Measurements from ENCODE around the gene RHBDD2. TPM values are rescaled to one million over a fixed set of nuclear protein-coding genes. Genes with fewer than 3 reads are reported as not detected.
"Not testable (repeated sequence)": the region's sequence is repeated elsewhere in the genome, so short reads cannot be mapped to it uniquely, and the experiment has no call there.

The RHBDD2 gene
- 19.1 TPM for total RNA-seq
- long read RNA-seq, transcript RHBDD2-202 (5 exons, 1,878 nt): minor isoform, 7 of 57 reads
- long read RNA-seq, transcript RHBDD2-201 (4 exons, 1,802 nt): major isoform, 47 of 57 reads
- long read RNA-seq, partial matches to known transcripts: 2 of 57 reads
- long read RNA-seq, other reads (novel, unspliced or antisense): 0 of 57 reads

DNA sequence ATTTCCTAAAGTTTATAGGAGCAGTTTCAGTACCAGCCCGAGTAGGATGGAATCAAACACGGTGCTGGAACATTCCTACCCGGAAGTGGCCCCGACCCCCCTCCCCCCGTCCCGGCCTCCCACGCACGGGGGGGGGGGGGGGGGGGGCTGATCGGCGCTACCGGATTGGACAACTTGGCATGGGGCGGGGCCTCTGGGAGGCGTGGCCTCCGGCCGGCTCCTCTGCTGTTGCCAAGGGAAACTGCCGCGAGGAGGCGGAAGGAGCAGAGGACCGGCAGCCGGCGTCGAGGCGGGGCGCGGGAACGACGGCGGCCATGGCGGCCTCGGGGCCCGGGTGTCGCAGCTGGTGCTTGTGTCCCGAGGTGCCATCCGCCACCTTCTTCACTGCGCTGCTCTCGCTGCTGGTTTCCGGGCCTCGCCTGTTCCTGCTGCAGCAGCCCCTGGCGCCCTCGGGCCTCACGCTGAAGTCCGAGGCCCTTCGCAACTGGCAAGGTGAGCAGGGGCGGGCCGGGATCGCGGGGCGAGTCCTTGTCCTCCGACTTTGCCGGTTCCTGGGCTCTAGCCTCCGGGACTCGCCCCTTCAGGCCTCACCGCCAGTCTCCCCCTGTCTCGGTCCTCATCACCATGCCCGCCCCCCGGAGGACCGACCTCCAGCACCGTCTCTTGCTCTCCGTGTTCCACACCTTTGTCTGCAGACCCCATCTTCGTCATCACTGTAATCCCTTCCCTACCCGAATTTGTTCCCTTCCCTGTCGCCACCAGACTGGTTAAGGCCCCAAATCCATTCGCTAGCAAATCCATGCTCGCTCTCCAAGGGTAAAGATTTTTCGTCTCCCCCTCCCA, at the start of gene RHBDD2:
TSS of gene RHBDD2 (plus strand) at position 266 of the 843 bp plus-strand sequence. CDS start at position 315, 49 bp downstream.
- intact Hi-C loops (cut with micrococcal nuclease): no loop called here
- H3K4me1 ChIP-seq: peaks cover 30% of the 10 kb centered on the region
- DNase-seq: peak; percentile 97
- H3K27ac ChIP-seq (replicated peaks): peak within 1 kb of the TSS; percentile 86
- peak within 1 kb of the TSS; percentile 95 for H3K4me3 ChIP-seq
- no peaks in the 10 kb centered on the region for H3K9me3 ChIP-seq (replicated peaks)
- TF ChIP-seq, protein P1, sequence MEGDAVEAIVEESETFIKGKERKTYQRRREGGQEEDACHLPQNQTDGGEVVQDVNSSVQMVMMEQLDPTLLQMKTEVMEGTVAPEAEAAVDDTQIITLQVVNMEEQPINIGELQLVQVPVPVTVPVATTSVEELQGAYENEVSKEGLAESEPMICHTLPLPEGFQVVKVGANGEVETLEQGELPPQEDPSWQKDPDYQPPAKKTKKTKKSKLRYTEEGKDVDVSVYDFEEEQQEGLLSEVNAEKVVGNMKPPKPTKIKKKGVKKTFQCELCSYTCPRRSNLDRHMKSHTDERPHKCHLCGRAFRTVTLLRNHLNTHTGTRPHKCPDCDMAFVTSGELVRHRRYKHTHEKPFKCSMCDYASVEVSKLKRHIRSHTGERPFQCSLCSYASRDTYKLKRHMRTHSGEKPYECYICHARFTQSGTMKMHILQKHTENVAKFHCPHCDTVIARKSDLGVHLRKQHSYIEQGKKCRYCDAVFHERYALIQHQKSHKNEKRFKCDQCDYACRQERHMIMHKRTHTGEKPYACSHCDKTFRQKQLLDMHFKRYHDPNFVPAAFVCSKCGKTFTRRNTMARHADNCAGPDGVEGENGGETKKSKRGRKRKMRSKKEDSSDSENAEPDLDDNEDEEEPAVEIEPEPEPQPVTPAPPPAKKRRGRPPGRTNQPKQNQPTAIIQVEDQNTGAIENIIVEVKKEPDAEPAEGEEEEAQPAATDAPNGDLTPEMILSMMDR (IDR thresholded peaks at IDR 0.05; ENCODE audit: borderline replicate concordance): peak; percentile 45
- peaks cover 35% of the 10 kb centered on the region for H3K36me3 ChIP-seq
- no peaks in the 10 kb centered on the region for H3K27me3 ChIP-seq (ENCODE audit: low read depth)

DNA sequence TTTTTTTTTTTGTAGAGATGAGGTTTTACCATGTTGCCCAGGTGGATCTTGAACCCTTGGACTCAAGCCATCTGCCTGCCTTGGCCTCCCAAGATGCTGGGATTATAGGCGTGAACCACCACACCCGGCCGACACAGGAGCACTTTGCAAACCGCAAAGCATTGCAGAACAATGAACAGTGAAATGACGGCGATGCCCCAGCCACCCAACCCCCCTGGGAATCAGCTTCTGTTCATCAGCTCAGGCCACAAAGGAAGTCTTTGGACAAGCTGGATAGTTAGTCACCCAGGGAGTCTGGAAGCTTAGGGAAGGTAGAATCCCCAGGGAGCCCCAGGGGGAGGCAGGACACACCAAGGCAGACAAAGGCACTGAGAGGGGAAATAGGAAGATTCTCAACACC, 49.2 kb upstream of the RHBDD2 start:
- H3K27me3 ChIP-seq (ENCODE audit: low read depth): peaks cover 31% of the 10 kb centered on the region
- DNase-seq; H3K27ac ChIP-seq (replicated peaks); H3K9me3 ChIP-seq (replicated peaks); H3K4me1 ChIP-seq; H3K36me3 ChIP-seq; H3K4me3 ChIP-seq; intact Hi-C loops (cut with micrococcal nuclease): not testable (repeated sequence)

DNA sequence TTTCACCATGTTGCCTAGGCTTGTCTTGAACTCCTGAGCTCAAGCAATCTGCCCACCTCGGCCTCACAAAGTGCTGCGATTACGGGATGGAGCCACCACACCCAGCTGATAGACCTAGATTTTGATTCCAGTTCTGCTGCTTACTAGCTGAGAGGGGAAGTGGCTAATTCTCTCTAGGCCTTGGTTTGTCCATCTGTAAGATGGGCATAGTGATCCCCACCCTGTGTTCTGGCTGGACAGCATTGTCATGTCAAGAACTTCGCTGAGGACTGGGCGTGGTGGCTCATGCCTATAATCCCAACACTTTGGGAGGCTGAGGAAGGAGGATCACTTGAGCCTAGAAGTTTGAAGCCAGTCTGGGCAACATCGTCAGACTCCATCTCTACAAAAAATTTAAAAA, 47.9 kb upstream of the RHBDD2 start:
- no peak overlapping the region for H3K4me3 ChIP-seq
- no peak overlapping the region for H3K27ac ChIP-seq (replicated peaks)
- H3K4me1 ChIP-seq: no peaks in the 10 kb centered on the region
- no peak for DNase-seq
- H3K36me3 ChIP-seq: no peaks in the 10 kb centered on the region
- peaks cover 31% of the 10 kb centered on the region for H3K27me3 ChIP-seq (ENCODE audit: low read depth)
- TF ChIP-seq, protein P1 (IDR thresholded peaks at IDR 0.05; ENCODE audit: borderline replicate concordance): no peak
- intact Hi-C loops (cut with micrococcal nuclease): no loop called here
- H3K9me3 ChIP-seq (replicated peaks): no peaks in the 10 kb centered on the region

DNA sequence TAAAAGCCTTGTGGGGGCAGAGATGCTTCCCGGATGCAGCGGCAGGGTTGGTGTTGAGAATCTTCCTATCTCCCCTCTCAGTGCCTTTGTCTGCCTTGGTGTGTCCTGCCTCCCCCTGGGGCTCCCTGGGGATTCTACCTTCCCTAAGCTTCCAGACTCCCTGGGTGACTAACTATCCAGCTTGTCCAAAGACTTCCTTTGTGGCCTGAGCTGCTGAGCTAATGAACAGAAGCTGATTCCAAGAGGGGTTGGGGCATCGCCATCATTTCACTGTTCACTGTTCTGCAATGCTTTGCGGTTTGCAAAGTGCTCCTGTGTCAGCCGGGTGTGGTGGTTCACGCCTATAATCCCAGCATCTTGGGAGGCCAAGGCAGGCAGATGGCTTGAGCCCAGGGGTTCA, 45.2 kb upstream of the RHBDD2 start:
- H3K4me3 ChIP-seq; H3K9me3 ChIP-seq (replicated peaks); H3K36me3 ChIP-seq; H3K4me1 ChIP-seq; DNase-seq; intact Hi-C loops (cut with micrococcal nuclease); H3K27ac ChIP-seq (replicated peaks): not testable (repeated sequence)
- peaks cover 31% of the 10 kb centered on the region for H3K27me3 ChIP-seq (ENCODE audit: low read depth)

DNA sequence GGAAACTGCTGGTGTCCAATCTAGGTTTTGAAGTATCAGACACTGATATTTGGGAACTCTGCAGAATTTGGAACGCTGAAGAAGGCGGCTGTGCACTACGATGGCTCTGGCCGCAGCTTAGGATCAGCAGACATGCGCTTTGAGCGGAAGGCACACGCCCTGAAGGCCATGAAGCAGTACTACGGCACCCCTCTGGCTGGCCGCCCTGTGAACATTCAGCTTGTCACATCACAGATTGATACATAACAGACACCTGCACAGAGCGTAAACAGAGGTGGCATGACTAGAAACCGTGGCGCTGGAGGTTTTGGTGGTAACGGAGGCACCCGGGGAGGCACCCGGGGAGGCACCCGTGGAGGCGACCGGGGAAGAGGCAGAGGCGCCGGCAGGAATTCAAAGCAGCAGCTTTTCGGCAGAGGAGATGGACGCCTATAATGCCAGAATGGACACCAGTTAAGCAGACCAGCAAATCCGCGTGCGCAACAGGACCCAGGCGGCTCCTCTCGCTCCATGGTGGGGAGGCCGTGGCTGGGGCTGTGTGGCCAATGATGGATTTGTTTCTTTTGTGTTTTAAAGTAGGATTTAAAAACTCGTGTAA, 43.0 kb upstream of the RHBDD2 start:
- intact Hi-C loops (cut with micrococcal nuclease): no loop called here
- no peak overlapping the region for H3K27ac ChIP-seq (replicated peaks)
- H3K4me3 ChIP-seq: no peak overlapping the region
- H3K36me3 ChIP-seq: no peaks in the 10 kb centered on the region
- TF ChIP-seq, protein P1 (IDR thresholded peaks at IDR 0.05; ENCODE audit: borderline replicate concordance): no peak
- DNase-seq: no peak
- H3K4me1 ChIP-seq: no peaks in the 10 kb centered on the region
- no peaks in the 10 kb centered on the region for H3K9me3 ChIP-seq (replicated peaks)
- peaks cover 22% of the 10 kb centered on the region for H3K27me3 ChIP-seq (ENCODE audit: low read depth)

DNA sequence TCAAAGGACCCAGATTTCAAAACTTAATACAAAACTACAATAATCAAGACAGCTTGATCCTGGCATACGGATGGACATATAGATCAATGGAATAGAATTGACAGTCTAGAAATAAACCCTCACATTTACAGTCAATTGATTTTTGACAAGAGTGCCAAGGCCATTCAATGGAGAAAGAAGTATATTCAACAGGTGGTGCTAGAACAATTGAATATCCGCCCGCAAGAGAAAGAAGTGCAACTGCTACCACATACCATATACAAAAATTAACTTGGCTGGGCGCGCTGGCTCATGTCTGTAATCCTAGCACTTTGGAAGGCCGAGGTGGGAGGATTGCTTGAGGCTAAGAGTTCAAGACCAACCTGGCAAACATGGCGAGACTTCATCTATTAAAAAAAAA, 42.0 kb upstream of the RHBDD2 start:
- no peak overlapping the region for H3K4me3 ChIP-seq
- TF ChIP-seq, protein P1 (IDR thresholded peaks at IDR 0.05; ENCODE audit: borderline replicate concordance): no peak
- no peaks in the 10 kb centered on the region for H3K4me1 ChIP-seq
- intact Hi-C loops (cut with micrococcal nuclease): no loop called here
- H3K9me3 ChIP-seq (replicated peaks): no peaks in the 10 kb centered on the region
- H3K36me3 ChIP-seq: no peaks in the 10 kb centered on the region
- H3K27me3 ChIP-seq (ENCODE audit: low read depth): peaks cover 13% of the 10 kb centered on the region
- no peak for DNase-seq
- no peak overlapping the region for H3K27ac ChIP-seq (replicated peaks)

DNA sequence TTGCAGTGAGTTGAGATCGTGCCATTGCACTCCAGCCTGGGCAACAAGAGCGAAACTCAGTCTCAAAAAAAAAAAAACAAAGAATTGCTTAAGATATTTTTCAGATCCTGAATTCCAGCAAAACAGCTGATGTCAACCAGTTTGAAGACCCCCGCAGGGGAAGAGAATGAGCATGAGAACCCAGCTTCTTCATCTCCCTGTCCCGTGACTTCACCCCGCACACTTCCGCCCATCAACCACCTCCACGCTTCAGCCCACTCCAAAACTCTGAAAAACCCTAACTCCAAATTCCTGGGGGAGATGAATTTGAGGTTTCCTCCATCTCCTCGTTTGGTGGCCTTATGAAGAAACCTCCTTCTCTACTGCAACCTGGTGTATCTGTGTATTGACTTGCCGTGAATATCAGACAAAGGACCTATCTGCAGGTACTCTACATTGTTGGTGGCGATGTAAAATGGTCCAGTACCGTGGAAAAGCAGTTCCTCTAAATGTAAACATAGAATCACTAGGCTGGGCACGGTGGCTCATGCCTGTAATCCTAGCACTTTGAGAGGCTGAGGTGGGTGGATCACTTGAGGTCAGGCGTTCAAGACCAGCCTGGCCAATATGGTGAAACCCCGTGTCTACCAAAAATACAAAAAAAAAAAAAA, 40.4 kb upstream of the RHBDD2 start:
- intact Hi-C loops (cut with micrococcal nuclease); H3K4me3 ChIP-seq; H3K27me3 ChIP-seq (ENCODE audit: low read depth); H3K27ac ChIP-seq (replicated peaks); DNase-seq; H3K36me3 ChIP-seq; H3K9me3 ChIP-seq (replicated peaks): not testable (repeated sequence)
- peaks cover 10% of the 10 kb centered on the region for H3K4me1 ChIP-seq
